Measurements from ENCODE around the gene GABARAPL1. TPM values are rescaled to one million over a fixed set of nuclear protein-coding genes. Genes with fewer than 3 reads are reported as not detected.
A peak's percentile ranks its signal among the peaks of the same experiment; 100 is the strongest.
"Not testable (repeated sequence)": the region's sequence is repeated elsewhere in the genome, so short reads cannot be mapped to it uniquely, and the experiment has no call there.

GABARAPL1 gene
- total RNA-seq, result 37.3 TPM

DNA sequence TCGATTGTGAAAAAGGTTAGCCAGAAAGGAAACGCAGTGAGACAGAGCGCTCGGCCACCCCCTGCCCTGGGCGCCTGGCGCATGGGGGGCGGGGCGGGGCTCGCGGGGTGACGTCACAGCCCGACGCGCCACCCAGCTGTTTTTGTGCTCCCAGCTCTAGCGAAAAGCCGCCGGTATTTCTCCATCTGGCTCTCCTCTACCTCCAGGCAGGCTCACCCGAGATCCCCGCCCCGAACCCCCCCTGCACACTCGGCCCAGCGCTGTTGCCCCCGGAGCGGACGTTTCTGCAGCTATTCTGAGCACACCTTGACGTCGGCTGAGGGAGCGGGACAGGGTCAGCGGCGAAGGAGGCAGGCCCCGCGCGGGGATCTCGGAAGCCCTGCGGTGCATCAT, at the start of gene GABARAPL1:
GABARAPL1 (plus strand) TSS at position 139 of the 393 bp plus-strand sequence; CDS start at position 392, 253 bp downstream.
- peak; percentile 81 for DNase-seq

DNA sequence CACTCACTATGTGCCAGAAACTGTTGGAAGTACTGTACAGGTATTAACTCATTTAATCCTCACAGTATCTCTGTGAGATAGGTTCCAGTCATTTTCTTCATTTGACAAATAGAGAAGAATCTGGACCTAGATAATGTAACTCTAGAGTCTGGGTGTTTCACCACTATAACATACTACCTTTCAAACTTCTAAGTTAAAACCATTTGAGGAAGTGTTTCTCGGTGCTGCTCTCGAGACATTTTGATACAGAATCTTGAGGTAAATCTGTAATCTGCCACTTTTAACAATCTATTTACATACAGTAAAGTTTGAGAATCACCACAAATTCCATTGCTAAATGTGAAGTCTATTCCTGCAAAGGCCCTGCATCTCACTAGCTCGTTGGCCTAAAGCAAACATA, 49.6 kb upstream of the GABARAPL1 start:
- no peak for DNase-seq

DNA sequence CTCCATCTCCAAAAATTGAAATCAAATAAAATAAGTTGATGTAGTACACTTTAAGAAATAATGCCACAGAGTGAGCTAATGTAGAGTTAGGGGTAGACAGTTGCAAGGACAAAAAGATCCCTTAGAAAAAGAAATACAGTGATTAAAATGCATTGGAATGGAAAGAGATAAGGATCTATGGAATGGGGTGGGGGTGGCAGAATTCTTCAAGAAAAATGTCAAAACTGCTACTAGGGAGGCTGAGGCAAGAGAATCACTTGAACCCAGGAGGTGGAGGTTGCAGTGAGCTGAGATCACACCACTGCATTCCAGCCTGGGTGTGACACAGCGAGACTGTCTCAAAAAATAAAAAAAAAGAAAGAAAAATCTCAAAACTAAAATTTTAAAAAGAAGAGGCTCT, 47.3 kb upstream of the GABARAPL1 start:
- DNase-seq, result no peak

DNA sequence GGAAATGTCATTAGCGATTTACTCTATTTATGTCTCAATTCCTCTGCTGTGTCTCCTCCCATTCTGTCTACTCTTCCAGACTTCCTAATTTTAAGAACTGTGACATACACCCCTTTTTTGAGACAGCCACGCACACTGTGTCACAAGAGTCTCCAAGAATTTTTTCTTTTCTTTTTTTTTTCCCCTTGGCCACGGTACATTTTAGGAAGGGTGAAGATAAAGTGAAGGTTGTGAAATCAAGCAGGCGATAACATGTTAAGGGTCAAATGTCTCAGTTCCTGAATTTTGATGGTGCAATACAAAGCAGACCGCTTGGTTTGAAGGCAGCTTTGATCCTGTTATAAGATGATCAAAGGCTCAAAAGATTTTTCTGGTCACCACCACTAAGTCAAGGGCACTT, 45.1 kb upstream of the GABARAPL1 start:
- no peak for DNase-seq

DNA sequence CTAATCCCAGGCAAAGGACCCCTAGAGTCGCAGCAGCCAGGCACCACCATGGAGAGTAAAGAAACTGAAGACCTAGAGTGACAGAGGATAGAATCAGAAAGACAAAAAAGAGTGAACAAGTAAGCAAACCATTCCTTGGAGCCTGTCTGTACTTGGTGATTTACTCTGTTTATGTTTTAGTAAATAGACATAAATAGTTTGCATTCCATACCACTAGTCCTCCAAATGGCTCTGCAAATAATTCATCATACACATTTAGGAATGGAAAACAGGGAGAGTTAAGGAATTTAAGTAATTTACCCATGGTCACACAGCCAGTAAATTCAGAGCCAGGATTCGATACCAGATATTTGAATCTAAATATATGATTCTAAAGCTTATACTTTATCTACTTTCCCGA, 43.6 kb upstream of the GABARAPL1 start:
- DNase-seq, result no peak

DNA sequence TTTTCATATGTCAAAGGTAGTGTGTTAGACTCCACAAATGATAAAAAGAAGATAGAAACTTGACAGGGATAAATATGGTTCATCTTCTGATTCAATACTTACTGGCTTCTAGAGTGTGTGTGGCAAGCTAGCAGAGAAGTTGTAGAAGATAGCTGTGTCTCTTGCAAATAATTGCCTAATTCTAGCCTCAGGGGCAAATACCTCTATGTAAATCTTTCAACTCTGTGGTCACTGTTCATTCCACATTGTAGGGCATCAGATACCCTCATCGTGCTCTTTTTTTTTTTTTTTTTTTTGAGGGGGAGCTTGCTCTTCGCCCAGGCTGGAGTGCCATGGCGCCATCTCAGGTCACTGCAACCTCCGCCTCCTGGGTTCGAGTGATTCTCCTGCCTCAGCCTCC, 42.5 kb upstream of the GABARAPL1 start:
- no peak for DNase-seq

DNA sequence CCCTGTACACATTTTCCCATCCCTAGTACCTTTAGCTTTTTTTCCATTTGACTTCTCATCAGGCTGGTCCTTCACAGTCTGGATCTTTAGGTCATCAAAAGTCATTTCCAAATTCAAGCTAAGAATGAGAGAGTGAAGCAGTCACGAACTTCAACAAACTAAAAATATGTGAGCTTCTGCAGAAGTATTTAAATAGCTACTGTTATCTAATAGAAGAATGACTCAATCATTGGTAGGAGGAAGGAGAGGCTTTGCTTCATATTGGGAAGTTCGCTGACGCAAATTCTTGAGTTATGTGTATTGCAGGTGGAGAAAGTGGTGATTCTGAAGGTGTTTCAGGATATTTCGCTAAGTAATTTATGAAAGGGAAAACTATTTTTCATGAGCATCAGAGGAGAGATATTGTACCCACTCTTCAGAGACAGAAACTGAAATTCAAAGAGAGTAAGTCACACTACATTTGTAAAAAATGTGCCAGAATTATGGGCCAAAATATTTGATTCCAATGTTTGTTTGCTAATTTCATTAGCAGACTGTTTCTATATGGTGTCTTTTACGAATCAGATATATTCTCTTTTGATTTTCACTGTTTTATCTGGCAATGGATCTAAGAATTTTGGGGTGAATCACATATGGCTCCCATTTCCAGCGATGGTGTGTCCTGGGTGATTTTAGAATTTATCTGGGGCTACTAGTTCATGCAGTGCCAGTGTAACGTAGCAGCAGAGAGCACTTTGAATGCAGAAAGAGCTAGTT, 40.5 kb upstream of the GABARAPL1 start, which contains the start of gene OLR1:
OLR1 (minus strand) TSS at position 160 of the 756 bp plus-strand sequence; CDS start at position 105, 55 bp downstream.
- no peak for DNase-seq

DNA sequence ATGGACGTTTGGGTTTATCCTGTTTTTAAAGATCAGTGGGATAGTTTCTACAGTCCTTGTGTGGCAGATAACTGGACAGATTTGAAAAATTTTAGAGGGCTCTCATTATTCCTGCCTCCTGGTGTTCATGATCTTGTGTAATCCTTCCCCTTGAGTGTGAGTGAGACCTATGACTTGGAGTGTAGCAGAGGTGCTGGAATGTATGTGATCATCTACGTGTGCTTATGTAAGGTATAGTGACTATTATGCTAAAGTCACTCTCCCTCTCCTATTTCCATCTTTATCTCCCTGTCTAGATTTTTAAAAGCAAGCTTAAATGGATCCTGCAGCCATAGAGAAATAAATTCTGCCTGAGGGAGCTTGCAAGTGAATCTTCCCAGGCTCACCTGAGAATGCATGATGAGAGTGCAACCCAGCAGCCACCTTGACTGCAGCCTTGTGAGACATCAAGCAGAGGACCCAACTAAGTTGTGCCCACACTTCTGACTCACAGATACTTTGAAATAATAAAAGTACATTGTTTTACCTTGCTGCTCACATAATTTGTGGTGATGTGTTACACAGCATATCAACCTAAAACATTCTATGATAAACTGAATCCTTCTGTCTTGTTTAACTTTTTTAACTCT, 37.6 kb upstream of the GABARAPL1 start:
- no peak for DNase-seq

DNA sequence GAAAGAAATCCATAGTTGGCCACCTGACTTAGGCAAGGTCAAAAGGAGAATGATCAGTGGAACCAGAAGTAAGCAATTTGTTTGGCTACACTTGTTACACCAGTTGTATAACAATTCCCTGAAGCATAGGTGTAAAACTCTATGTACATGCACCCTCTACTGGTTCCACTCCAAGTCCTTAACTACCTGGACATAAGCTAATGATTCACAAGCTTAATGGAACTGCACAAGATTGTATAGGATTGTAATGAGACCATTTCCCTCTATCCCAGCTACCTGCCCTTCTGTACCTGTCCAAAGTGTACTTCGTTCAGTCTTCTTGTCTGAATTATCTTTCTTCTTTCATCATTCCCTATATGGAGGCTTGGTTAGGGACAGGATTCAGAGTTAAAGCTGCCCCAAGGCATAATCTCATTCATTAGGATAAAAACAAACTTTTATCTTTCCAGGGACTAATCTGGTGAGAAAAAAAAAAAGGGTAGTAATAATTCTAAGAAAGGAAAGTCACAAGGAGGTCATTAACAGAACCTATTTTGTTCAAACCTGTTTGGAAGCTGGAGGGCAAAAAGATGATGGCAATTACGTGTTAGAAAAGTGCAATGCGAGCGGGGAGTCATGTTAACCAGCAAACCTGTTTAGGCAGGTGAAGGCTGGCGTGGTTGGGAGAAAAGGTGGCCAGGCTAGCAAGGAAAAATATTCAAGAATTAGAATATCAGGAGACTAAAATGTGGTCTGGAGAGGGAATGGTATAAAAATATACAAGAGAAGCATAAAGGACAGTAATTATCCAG, 36.6 kb upstream of the GABARAPL1 start:
- no peak for DNase-seq

DNA sequence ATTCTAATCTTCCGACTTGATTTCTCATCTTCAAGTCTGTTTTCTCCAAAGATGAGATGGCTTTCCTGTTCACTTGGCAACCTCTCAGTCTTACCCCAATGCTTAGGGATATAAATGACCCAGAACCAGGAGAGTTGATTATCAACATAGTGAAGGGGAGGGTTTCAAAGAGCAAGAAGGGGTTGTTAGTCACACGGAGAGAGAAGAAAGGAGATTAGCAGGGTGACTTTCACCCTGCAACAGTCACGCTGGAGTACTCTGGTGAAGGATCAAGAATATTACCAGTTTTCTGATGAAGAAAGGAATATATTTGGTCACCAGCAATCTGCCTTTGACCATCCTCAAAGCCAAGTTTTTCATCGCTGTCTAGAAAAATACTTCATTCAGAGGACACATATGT, 33.9 kb upstream of the GABARAPL1 start, which contains the start of gene TMEM52B:
TMEM52B (plus strand) TSS at position 212 of the 400 bp plus-strand sequence. CDS start 543 bp downstream, outside the sequence.
- no peak for DNase-seq

DNA sequence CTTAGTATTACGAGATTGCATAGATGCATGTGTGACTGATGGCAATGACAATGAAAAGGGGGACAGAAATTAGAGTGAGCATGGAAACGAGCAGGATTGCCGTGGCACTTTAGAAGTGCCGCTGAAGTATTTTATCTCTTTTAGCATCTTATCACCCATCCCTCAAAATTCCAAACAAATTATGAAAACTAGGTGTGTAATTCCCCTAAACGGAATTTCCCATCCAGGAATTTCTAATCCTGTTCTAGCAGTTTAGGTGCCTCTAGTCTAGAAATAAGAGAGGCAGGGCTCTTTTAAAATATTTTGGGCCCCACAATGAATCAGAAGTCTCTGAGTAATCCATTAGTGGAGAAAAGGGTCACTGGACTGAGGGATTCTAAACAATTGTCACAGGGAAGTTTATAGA, 32.9 kb upstream of the GABARAPL1 start:
- no peak for DNase-seq

DNA sequence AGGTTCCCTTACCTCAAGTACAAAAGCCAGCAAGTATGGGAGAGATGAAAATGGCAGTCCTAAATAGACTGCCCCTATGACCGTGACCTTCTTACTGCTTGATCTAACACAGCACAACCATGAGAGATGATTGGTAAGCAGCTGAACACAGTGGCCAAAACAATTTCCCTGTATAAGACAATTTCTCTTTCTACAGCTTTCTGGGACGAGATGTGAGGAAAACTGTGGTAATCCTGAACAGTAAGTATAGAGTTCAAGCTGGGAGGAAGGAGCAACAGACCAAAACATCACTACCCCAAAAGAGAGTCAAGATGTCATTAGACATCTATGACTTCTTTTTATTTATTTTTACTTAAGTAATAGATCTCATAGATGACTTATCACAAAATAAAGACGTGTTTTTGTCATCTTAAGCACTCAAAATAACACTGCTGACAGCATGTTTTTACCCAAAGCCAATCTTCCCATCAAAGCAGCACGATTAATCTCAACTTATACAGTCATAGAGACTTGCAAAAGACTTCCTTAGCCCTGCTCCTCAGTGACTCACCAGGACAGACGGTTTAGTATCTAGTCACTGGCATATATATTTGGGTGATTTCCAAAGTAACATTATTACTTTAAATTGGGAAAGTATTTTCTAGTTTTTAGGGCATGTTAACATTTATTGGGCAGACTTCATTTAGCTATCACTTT, 30.2 kb upstream of the GABARAPL1 start:
- DNase-seq, result no peak

DNA sequence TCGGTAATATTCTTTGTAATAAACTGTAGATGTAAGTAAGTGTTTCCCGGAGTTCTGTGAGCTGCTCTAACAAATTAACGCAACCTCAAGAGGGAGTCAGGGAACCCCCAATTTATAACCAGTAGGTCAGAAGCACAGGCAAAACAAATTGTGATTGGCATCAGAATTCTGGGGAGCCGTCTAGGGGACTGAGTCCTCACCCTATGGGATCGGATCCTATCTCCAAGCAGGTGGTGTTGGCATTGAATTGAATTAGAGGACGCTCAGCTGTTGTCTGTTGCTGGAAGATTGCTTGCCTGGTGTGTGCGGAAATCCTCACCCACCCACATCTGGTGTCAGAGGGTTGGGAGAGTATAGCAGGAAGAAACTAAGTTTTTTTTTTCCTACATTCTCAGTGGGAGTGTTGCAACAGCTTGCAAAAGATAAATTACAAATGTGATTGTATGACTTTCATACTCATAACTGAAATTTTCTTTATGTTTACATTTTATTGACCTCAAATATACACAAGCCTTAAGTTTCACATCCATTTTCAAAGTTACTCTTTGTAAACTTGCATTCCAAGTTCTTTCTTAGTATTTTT, 28.3 kb upstream of the GABARAPL1 start:
- DNase-seq, result peak; percentile 12

DNA sequence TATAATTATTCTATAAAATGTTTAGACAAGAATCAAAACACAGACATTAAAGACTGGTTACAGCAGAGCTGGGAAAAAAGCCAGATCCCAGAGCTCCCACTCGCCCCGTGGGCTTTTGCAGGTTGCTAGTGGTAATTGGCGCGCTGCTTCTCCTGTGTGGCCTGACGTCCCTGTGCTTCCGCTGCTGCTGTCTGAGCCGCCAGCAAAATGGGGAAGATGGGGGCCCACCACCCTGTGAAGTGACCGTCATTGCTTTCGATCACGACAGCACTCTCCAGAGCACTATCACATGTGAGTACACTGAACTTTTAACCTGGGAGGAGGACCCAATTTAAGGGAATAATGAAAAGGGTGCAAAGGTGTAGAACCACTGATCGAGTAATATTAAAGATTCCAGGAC, 26.4 kb upstream of the GABARAPL1 start:
- no peak for DNase-seq

DNA sequence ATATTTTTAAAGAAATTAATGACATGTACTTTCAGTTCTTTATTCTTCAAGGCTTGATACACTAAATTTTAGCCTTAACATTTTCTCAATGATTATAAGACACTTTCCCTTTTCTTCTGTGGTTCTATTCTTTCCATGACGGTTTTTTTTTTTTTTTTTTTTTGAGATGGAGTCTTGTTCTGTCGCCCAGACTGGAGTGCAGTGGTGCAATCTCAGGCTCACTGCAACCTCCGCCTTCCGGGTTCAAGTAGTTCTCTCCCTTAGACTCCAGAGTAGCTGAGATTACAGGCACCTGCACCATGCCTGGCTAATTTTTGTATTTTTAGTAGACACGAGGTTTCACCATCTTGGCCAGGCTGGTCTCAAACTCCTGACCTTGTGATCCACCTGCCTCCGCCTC, 25.7 kb upstream of the GABARAPL1 start:
- DNase-seq, result not testable (repeated sequence)

DNA sequence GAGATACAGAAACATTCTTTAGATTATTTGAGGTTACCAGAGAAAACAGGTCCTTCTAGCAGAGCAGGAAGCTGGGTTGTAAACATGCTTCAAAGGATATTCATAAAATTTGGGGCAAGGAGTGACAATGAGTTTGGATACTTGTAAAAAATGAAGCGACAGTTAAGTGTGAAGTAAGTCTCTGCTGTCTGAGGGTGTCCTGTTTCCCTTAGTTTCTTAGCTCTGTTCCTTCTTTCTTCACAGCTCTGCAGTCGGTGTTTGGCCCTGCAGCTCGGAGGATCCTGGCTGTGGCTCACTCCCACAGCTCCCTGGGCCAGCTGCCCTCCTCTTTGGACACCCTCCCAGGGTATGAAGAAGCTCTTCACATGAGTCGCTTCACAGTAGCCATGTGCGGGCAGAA, 23.0 kb upstream of the GABARAPL1 start:
- no peak for DNase-seq

DNA sequence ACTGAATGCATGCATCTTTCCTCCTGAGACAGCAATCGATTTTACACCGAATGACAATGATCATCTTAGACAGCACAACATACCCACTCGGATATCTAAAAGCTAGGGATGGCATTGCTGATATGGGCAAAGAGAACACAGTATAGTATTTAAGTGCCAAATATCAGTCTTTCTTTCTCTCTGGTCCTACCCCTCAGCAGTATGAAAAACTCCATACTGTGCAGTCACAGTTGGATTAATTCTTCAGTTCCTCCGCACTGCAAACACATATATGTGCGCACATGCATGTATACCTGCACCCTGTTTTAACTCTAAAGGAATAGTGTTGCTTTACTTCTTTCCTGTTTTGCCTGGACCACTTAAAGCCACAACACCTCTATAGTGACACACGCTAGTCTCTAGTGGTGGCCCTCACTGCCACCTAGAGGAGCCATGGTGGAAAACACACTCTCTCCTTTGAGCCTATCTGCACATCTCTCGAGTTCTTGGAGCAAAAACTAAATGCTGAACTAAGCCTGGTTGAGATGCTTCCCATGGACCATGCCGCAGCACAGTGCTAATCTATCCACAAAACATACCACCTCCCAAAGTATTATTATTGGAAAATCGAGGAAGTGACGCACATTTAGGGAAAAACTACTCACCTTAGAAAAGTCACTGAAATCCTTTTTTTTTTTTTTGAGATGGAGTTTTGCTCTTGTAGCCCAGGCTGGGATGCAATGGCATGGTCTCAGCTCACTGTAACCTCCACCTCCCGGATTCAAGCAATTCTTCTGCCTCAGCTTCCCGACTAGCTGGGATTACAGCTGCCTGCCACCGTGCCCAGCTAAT, 21.9 kb upstream of the GABARAPL1 start:
- peak; percentile 43 for DNase-seq

DNA sequence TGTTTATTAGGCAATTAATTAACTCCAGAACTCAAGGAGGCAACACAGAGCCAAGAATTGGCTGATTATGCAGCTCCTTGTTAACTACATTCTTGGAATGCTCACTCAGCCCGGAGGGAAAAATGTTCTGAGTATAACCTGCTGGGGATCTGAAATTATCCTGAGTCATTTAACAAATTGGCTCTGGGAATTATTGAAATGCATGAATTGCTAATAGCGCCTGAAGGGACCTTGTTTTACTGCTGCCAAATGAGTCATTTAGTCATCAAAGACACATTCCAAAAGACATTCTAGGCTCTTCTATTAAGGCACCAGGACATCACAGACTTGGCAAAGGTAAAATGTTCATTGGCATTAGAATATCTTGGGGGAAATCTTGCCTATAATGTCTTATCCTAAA, 20.8 kb upstream of the GABARAPL1 start:
- no peak for DNase-seq

DNA sequence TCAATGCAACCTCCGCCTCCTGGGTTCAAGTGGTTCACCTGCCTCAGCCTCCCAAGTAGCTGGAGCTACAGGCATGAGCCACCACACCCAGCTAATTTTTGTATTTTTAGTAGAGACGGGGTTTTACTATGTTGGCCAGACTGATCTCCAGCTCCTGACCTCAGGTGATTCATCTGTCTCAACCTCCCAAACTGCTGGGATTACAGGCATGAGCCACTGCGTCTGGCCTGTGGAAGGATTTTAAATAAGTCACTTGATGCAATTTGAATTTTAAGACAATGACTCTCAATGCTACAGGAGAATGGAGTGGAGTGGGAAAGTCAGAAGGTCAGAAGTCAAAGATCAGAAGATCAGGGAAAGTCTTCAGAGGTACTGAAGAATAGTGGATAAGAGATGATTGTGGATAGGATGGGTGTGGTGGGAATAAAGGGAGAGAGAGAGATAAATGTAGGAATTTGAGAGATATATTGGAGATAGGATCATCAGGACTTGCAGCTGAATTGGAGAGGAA, 18.5 kb upstream of the GABARAPL1 start:
- DNase-seq, result no peak

DNA sequence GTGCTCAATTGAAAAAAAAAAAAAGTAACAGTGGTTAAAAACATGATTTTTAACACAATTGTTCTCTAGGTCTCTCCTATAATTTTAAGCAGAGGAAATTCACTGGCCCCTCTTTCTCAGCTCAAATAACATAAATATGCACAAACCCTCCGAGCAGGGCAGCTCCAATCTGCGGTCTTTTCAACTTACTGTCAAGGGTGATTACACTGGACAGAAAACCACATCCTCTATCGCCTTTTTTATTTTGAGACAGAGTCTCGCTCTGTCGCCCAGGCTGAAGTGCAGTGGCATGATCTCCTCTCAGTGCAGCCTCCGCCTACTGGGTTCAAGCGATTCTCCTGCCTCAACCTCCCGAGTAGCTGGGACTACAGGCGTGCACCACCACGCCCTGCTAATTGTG, 16.5 kb upstream of the GABARAPL1 start:
- no peak for DNase-seq

DNA sequence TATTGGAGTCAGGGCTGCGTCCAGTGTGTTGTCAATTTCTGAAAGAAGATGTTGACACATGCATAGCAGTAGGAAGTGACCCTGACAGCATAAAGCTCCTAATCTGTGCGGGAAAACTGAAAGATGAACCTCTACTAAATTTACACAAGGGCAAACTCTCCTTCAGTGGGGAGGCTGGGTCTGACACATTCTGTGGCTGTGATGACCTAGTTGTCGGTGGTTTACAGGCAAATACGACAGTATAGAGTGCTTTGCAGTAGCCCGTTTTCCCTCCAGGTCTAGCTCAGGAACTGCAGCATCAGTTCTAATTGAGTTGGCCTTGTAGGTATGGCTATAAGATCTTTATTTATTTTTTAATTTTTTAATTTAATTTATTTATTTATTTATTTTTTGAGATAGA, 14.8 kb upstream of the GABARAPL1 start:
- no peak for DNase-seq

Measured in skin of body (tissue), 2 donors.